H1 (cell line): ENCODE data around the gene LRCH1. TPM values are rescaled to one million over a fixed set of nuclear protein-coding genes. Genes with fewer than 3 reads are reported as not detected.

Experiments
- CTCF ChIA-PET: fragments of 300-600 bp; sonication (Branson Sonifier 250); formaldehyde crosslinking; loops from one replicate; lab custom pipeline; 2021; ENCODE audit not compliant: partially characterized antibody; lab: Charles Lee
- POLR2A ChIA-PET: fragments of 300-600 bp; sonication (Branson Sonifier 250); formaldehyde crosslinking; loops from one replicate; lab custom pipeline; 2021; ENCODE audit warnings: inconsistent platforms; ENCODE audit not compliant: partially characterized antibody; lab: Charles Lee
- DNase-seq, 2 experiments: peaks; one replicate each; pipeline versions ENCODE4 v3.0.0 to v3.0.0-alpha.2; 2010 to 2022; ENCODE audit warnings: low spot score in 2 of 2, low read depth in 1 of 2, mixed read lengths in 1 of 2
- FAIRE-seq: peaks from 2 replicates; lab custom pipeline; 2011; peaks lifted over from hg19 to GRCh38; lab: Jason Lieb, UNC
- H2AFZ ChIP-seq: 2 replicates; pipeline ENCODE4 v1.8.1; 2012; ENCODE audit warnings: low read length, inconsistent platforms
- H2AK5ac ChIP-seq: 2 replicates; pipeline ENCODE4 v1.6.1; 2013; ENCODE audit warnings: low read depth, low read length
- H2BK120ac ChIP-seq: replicated peaks from 2 replicates; pipeline ENCODE3; 2013; ENCODE audit warnings: low read depth, low read length, inconsistent platforms
- H2BK12ac ChIP-seq: 2 replicates; pipeline ENCODE4 v1.6.1; 2013; ENCODE audit warnings: low read depth, low read length
- H2BK15ac ChIP-seq: 2 replicates; pipeline ENCODE4 v1.6.1; 2013; ENCODE audit warnings: low read length
- H2BK20ac ChIP-seq: 2 replicates; pipeline ENCODE4 v1.6.1; 2013; ENCODE audit warnings: low read length
- H2BK5ac ChIP-seq: 2 replicates; pipeline ENCODE4 v1.6.1; 2013; ENCODE audit warnings: low read depth, low read length
- H3K14ac ChIP-seq: 2 replicates; pipeline ENCODE4 v1.6.1; 2013; ENCODE audit warnings: inconsistent platforms; ENCODE audit not compliant: insufficient read length
- H3K18ac ChIP-seq: 2 replicates; pipeline ENCODE4 v1.6.1; 2013; ENCODE audit warnings: low read length; ENCODE audit errors: extremely low read depth
- H3K23ac ChIP-seq: 2 replicates; pipeline ENCODE4 v1.6.1; 2013; ENCODE audit warnings: inconsistent platforms; ENCODE audit not compliant: insufficient read length
- H3K23me2 ChIP-seq: 2 replicates; pipeline ENCODE4 v1.6.1; 2013; ENCODE audit warnings: low read depth, low read length
- H3K27ac ChIP-seq: 2 replicates; pipeline ENCODE4 v1.6.1; 2011; ENCODE audit warnings: low read depth, low read length, inconsistent platforms
- H3K27me3 ChIP-seq, 4 experiments: replicated peaks in 1 of 4; 1 replicate in 1 of 4; 2 replicates in 3 of 4; pipeline versions ENCODE4 v1.6.1 to v1.8.1; 2011 to 2013; ENCODE audit warnings: low read length in 3 of 4, mild to moderate bottlenecking in 3 of 4, inconsistent platforms in 2 of 4, mixed read lengths in 2 of 4, moderate library complexity in 1 of 4; ENCODE audit not compliant: control insufficient read depth in 3 of 4, insufficient read depth in 3 of 4; ENCODE audit errors: extremely low read depth in 1 of 4
- H3K36me3 ChIP-seq, 4 experiments: 2 replicates each; pipeline versions ENCODE4 v1.6.1 to v1.8.1; 2011 to 2013; ENCODE audit warnings: mild to moderate bottlenecking in 4 of 4, low read length in 3 of 4, moderate library complexity in 2 of 4, control low read depth in 1 of 4, inconsistent platforms in 1 of 4; ENCODE audit not compliant: insufficient read depth in 4 of 4, control insufficient read depth in 2 of 4
- H3K4ac ChIP-seq: replicated peaks from 2 replicates; pipeline ENCODE3; 2013; ENCODE audit warnings: low read length, low read depth, mixed read lengths, inconsistent platforms; ENCODE audit not compliant: insufficient read length
- H3K4me1 ChIP-seq, 4 experiments: replicated peaks in 1 of 4; 1 replicate in 1 of 4; 2 replicates in 3 of 4; pipeline versions ENCODE4 v1.6.1 to v1.8.1; 2011 to 2013; ENCODE audit warnings: low read length in 3 of 4, inconsistent platforms in 2 of 4, mixed read lengths in 1 of 4; ENCODE audit not compliant: insufficient read depth in 4 of 4, control insufficient read depth in 3 of 4
- H3K4me2 ChIP-seq, 2 experiments: 2 replicates each; pipeline versions ENCODE4 v1.6.1 to v1.8.1; 2011 to 2013; ENCODE audit warnings: low read depth in 2 of 2, low read length in 2 of 2, control low read depth in 1 of 2, inconsistent platforms in 1 of 2, mild to moderate bottlenecking in 1 of 2; ENCODE audit not compliant: insufficient read depth in 1 of 2
- H3K4me3 ChIP-seq, 4 experiments: fragments of 200-600, 300-600 bp in 1 of 4; sonication (generic), shearing (Covaris generic), sonication (Bioruptor Twin) in 1 of 4; 2 replicates each; pipeline versions ENCODE4 v1.5.1 to v1.8.1; 2011 to 2016; ENCODE audit warnings: low read length in 4 of 4, low read depth in 3 of 4, control low read depth in 2 of 4, inconsistent platforms in 2 of 4, mild to moderate bottlenecking in 2 of 4, mixed read lengths in 1 of 4, moderate library complexity in 1 of 4; ENCODE audit not compliant: insufficient read depth in 2 of 4; ENCODE audit errors: extremely low read depth in 1 of 4
- H3K56ac ChIP-seq: replicated peaks from 2 replicates; pipeline ENCODE3; 2013; ENCODE audit warnings: low read depth, mild to moderate bottlenecking, mixed read lengths, low read length, inconsistent platforms; ENCODE audit not compliant: insufficient read length
- H3K79me1 ChIP-seq: 2 replicates; pipeline ENCODE4 v1.6.1; 2013; ENCODE audit warnings: low read depth, low read length, control low read depth
- H3K79me2 ChIP-seq, 2 experiments: 2 replicates each; pipeline versions ENCODE4 v1.6.1 to v1.8.1; 2012 to 2013; ENCODE audit warnings: low read length in 2 of 2, mild to moderate bottlenecking in 2 of 2, inconsistent platforms in 1 of 2; ENCODE audit not compliant: insufficient read depth in 2 of 2, control insufficient read depth in 1 of 2
- H3K9ac ChIP-seq, 4 experiments: replicated peaks in 1 of 4; 1 replicate in 1 of 4; 2 replicates in 3 of 4; pipeline versions ENCODE4 v1.6.1 to v1.8.1; 2011 to 2013; ENCODE audit warnings: low read depth in 3 of 4, low read length in 3 of 4, control low read depth in 2 of 4, mild to moderate bottlenecking in 2 of 4, moderate library complexity in 2 of 4, inconsistent platforms in 1 of 4; ENCODE audit errors: extremely low read depth in 1 of 4
- H3K9me3 ChIP-seq, 2 experiments: 2 replicates each; pipeline versions ENCODE4 v1.6.1 to v1.8.1; 2012 to 2013; ENCODE audit warnings: mild to moderate bottlenecking in 2 of 2, moderate library complexity in 2 of 2, control low read depth in 1 of 2, inconsistent platforms in 1 of 2, low read depth in 1 of 2, low read length in 1 of 2, mixed read lengths in 1 of 2; ENCODE audit not compliant: insufficient read depth in 2 of 2
- H4K20me1 ChIP-seq, 2 experiments: replicated peaks in 1 of 2; 2 replicates each; pipeline versions ENCODE3 to v1.8.1; 2011 to 2013; ENCODE audit warnings: inconsistent platforms in 2 of 2, low read length in 2 of 2, mild to moderate bottlenecking in 1 of 2; ENCODE audit not compliant: insufficient read depth in 2 of 2, control insufficient read depth in 1 of 2
- H4K5ac ChIP-seq: 2 replicates; pipeline ENCODE4 v1.6.1; 2013; ENCODE audit warnings: low read length, low read depth, mixed read lengths, inconsistent platforms; ENCODE audit not compliant: insufficient read length
- H4K8ac ChIP-seq: 2 replicates; pipeline ENCODE4 v1.8.0; 2013; ENCODE audit warnings: mild to moderate bottlenecking, moderate library complexity, low read length, inconsistent platforms; ENCODE audit not compliant: insufficient read depth; ENCODE audit errors: extremely low read depth
- H4K91ac ChIP-seq: replicated peaks from 2 replicates; pipeline ENCODE3; 2013; ENCODE audit warnings: low read length, mixed read lengths, inconsistent platforms; ENCODE audit not compliant: insufficient read length
- WGBS, 2 experiments: shearing (Covaris generic) in 1 of 2; methylation state at CpG; one replicate each; pipeline versions ENCODE4 v1.1.6 to v1.1.7; 2013 to 2015; ENCODE audit warnings: low lambda C conversion rate in 2 of 2, mixed read lengths in 2 of 2, inconsistent platforms in 1 of 2, low coverage in 1 of 2, missing lambda C conversion rate in 1 of 2; ENCODE audit not compliant: insufficient replicate concordance in 2 of 2, insufficient coverage in 1 of 2, insufficient read length in 1 of 2; ENCODE audit errors: extremely low coverage in 1 of 2, missing lambda C conversion rate in 1 of 2; 5-methylcytosine and 5-hydroxymethylcytosine counted together
- polyA plus RNA-seq, 7 experiments: library from polyadenylated mRNA; depleted of rRNA in 3 of 7; stranded (reverse) in 5 of 7; unstranded in 2 of 7; fragments of >200 nt in 5 of 7; fragments of 200-250 nt in 2 of 7; gene quantifications; 1 replicate in 5 of 7; 2 replicates in 1 of 7; 4 replicates in 1 of 7; pipeline versions ENCODE4 v1.2.1 to v1.2.3, GENCODE V29; 2011 to 2013; ENCODE audit warnings: missing spikeins in 2 of 7, mixed read lengths in 2 of 7
- total RNA-seq: library from RNA; stranded (reverse); fragmentation: NEBNext Ultra II Directional; extraction: Animal tissue kit (Norgen Biotek cat#: 25700); gene quantifications from 2 replicates; pipeline ENCODE4 v1.2.1, GENCODE V29; 2021

LRCH1 gene
- total and polyA plus RNA-seq, 2 of the 8 experiments (the other 6 are each of a cell fraction or from before 2014, with no cell fraction given) = 3.0 to 10.1 TPM

- no peak overlapping the region for H3K14ac ChIP-seq
- no peak overlapping the region for H4K91ac ChIP-seq
- no peaks in the 10 kb centered on the region for H3K27me3 ChIP-seq
- no peak overlapping the region for H2BK5ac ChIP-seq
- DNase-seq (peak in 1 of 2 experiments; percentile 56), FAIRE-seq (peak; percentile 86)
- no peak overlapping the region for H3K27ac ChIP-seq
- no peaks in the 10 kb centered on the region; a peak in 1 of 8 replicates for H3K36me3 ChIP-seq
- no peak overlapping the region for H2BK20ac ChIP-seq
- no peak overlapping the region for H4K5ac ChIP-seq
- H4K8ac ChIP-seq = no peak overlapping the region
- no peaks in the 10 kb centered on the region for H3K79me2 ChIP-seq
- no peak overlapping the region for H3K9ac ChIP-seq
- H3K79me1 ChIP-seq = no peaks in the 10 kb centered on the region
- H2BK12ac ChIP-seq = no peak overlapping the region
- no peak overlapping the region for H3K4me3 ChIP-seq
- H3K56ac ChIP-seq = no peak overlapping the region
- no peaks in the 10 kb centered on the region for H3K23me2 ChIP-seq
- H3K4ac ChIP-seq = no peak overlapping the region
- peaks cover 2 to 8% (median 3%) of the 10 kb centered on the region in 4 experiments; a peak in 6 of 7 replicates for H3K4me1 ChIP-seq
- H2BK15ac ChIP-seq = no peak overlapping the region
- no peak overlapping the region for H2BK120ac ChIP-seq
- no peaks in the 10 kb centered on the region for H3K9me3 ChIP-seq
- ChIA-PET CTCF (no interaction called here), POLR2A (no interaction called here)
- no peak overlapping the region for H2AFZ ChIP-seq
- no peaks in the 10 kb centered on the region for H4K20me1 ChIP-seq
- no peak overlapping the region for H3K18ac ChIP-seq
- no peak overlapping the region for H3K4me2 ChIP-seq
- no peak overlapping the region for H3K23ac ChIP-seq
- 0% methylated on average over 1 of the region's 1 CpG; no CpG with 5 or more reads in 1 of the 2 experiments for WGBS, 2 experiments
- H2AK5ac ChIP-seq = no peak overlapping the region
Measured at GRCh38 chr13:46687810-46688209, 134.8 kb downstream of the LRCH1 start.
